ENCODE results near the gene CFAP161.

- TF ChIP-seq CTCF (IDR thresholded peaks at IDR 0.05) (no peak), POLR2A (IDR thresholded peaks at IDR 0.05) (no peak), POLR2AphosphoS5 (IDR thresholded peaks at IDR 0.05) (no peak)
These were observed 48.9 kb upstream of the CFAP161 start for GRCh38 chr15:81085213-81085612.
